ENCODE data around the gene S100A7. TPM values are rescaled to one million over a fixed set of nuclear protein-coding genes. Genes with fewer than 3 reads are reported as not detected.

S100A7 gene
- total and polyA plus RNA-seq, 2 experiments from 2014 or later: not detected

DNA sequence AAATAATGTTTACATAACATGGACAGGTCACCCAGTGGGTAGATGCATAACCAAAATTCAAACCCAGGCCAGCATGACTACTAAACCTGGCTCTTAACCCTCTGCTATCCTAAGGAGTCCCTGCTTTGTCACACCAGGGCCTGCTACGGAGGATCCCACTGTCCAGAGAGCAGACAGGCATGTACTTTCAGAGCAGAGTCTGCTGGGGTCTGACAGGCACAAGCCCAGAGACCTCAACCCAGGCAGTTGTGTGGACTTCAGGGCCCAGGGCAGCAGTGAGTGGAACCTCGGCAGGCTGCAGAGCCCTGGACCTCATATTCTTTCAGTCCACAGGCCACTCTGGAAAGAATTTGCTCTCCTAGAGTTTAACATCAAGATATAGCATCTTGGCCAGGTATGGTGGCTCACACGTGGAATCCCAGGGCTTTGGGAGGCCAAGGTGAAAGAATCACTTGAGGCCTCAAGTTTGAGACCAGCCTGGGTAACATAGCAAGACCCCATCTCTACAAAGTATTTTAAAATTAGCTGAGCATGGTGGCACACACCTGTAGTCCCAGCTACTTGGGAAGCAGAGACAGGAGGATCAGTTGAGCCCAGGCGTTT lies 16.1 kb upstream of the S100A7 start:
- Histone ChIP-seq H3K27ac (no peak overlapping the region), H3K27me3 (no peaks in the 10 kb centered on the region), H3K4me3 (no peak overlapping the region), H3K9me3 (ENCODE audit: low read depth) (no peaks in the 10 kb centered on the region), H3K36me3 (no peaks in the 10 kb centered on the region), H3K4me1 (ENCODE audit: low read depth) (peaks cover 14% of the 10 kb centered on the region)
- TF ChIP-seq CTCF (IDR thresholded peaks at IDR 0.05; ENCODE audit: low read depth, low read length): no peak
- DNase-seq (ENCODE audit: low read depth in 1 of 2, low spot score in 1 of 2): no peak

- DNase-seq (ENCODE audit: low read depth in 1 of 2, low spot score in 1 of 2): no peak
- Histone ChIP-seq H3K4me3 (no peak overlapping the region), H3K36me3 (no peaks in the 10 kb centered on the region), H3K4me1 (ENCODE audit: low read depth) (peaks cover 14% of the 10 kb centered on the region), H3K9me3 (ENCODE audit: low read depth) (no peaks in the 10 kb centered on the region), H3K27me3 (no peaks in the 10 kb centered on the region), H3K27ac (no peak overlapping the region)
- TF ChIP-seq CTCF (IDR thresholded peaks at IDR 0.05; ENCODE audit: low read depth, low read length): no peak
Observed at GRCh38 chr1:153475282-153475681, 14.8 kb upstream of the S100A7 start.

- no peaks in the 10 kb centered on the region for H3K27me3 ChIP-seq
- no peak for TF ChIP-seq CTCF (IDR thresholded peaks at IDR 0.05; ENCODE audit: low read depth, low read length)
- no peaks in the 10 kb centered on the region for H3K9me3 ChIP-seq (ENCODE audit: low read depth)
- H3K4me3 ChIP-seq: no peak overlapping the region
- H3K4me1 ChIP-seq (ENCODE audit: low read depth): peaks cover 14% of the 10 kb centered on the region
- no peak overlapping the region for H3K27ac ChIP-seq
- peak in 1 of 2 donors; percentile 34 for DNase-seq (ENCODE audit: low read depth in 1 of 2, low spot score in 1 of 2)
- H3K36me3 ChIP-seq: no peaks in the 10 kb centered on the region
Observed at GRCh38 chr1:153474347-153474746, 13.9 kb upstream of the S100A7 start.

DNA sequence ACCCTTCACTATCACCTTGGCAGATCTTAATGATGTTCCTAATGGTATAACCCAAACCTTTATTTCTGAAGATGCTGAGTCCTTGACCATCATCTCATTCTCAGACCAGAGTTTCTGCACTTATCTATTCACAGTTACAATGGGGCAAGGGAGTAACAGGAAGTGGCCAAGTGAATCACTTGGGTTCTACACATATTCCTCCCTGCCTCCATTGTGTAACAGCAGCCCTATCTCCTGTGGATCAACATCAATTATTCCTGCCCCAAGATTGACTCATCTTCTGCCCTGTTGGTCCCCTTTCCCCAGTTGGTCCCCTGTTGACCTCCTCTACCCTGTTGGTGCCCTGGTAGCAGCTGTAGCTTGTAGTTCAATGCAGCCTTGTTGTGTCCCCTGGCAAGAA lies 10.3 kb upstream of the S100A7 start:
- no peak for TF ChIP-seq CTCF (IDR thresholded peaks at IDR 0.05; ENCODE audit: low read depth, low read length)
- Histone ChIP-seq H3K27me3 (no peaks in the 10 kb centered on the region), H3K27ac (no peak overlapping the region), H3K4me3 (no peak overlapping the region), H3K36me3 (no peaks in the 10 kb centered on the region), H3K4me1 (ENCODE audit: low read depth) (peaks cover 16% of the 10 kb centered on the region), H3K9me3 (ENCODE audit: low read depth) (no peaks in the 10 kb centered on the region)
- peak in 1 of 2 donors; percentile 42 for DNase-seq (ENCODE audit: low read depth in 1 of 2, low spot score in 1 of 2)

- H3K4me3 ChIP-seq: no peak overlapping the region
- TF ChIP-seq CTCF (IDR thresholded peaks at IDR 0.05; ENCODE audit: low read depth, low read length): no peak
- peak; percentile 5 to 79 for DNase-seq (ENCODE audit: low read depth in 1 of 2, low spot score in 1 of 2)
- H3K27ac ChIP-seq: peak overlapping the region; percentile 87
- no peaks in the 10 kb centered on the region for H3K27me3 ChIP-seq
- no peaks in the 10 kb centered on the region for H3K9me3 ChIP-seq (ENCODE audit: low read depth)
- no peaks in the 10 kb centered on the region for H3K36me3 ChIP-seq
- H3K4me1 ChIP-seq (ENCODE audit: low read depth): peaks cover 16% of the 10 kb centered on the region
Observed at GRCh38 chr1:153466908-153467307, 6.5 kb upstream of the S100A7 start.

All from cardiac muscle cell (in vitro differentiated cells and primary cell).